Left hindlimb (tissue), 1 donor: Measurements from ENCODE around the gene ABL1.

Experiments
- DNase-seq: peaks from one replicate; pipeline ENCODE4 v3.0.0-alpha.2; 2018

Gene ABL1

DNA sequence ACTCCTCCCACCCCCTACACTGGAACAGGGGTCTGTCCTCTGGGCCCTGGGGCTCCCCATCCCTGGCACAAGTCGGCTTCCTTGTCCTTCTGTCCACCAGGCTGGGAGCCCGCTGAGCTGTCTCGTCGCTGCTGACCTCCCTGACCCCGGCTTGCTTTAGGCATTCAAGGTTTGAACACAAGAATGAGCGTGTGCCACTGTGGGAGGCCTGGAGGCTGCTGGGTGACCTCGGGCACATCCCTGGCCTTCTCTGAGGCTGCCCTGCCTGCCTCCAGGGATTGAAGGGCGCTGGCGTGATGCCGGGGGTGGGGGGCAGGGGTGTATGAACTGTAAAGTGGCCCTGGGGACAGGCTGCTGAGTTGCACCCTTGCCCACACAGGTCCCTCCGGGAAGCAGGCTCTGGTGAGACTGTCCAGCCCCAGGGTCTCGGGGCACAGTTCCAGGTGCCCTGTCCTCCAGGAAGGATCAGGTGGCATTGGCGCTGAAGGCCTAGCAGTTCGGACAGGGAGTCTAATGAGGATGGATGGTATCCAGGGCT, 85.8 kb downstream of the ABL1 start:
- no peak for DNase-seq

DNA sequence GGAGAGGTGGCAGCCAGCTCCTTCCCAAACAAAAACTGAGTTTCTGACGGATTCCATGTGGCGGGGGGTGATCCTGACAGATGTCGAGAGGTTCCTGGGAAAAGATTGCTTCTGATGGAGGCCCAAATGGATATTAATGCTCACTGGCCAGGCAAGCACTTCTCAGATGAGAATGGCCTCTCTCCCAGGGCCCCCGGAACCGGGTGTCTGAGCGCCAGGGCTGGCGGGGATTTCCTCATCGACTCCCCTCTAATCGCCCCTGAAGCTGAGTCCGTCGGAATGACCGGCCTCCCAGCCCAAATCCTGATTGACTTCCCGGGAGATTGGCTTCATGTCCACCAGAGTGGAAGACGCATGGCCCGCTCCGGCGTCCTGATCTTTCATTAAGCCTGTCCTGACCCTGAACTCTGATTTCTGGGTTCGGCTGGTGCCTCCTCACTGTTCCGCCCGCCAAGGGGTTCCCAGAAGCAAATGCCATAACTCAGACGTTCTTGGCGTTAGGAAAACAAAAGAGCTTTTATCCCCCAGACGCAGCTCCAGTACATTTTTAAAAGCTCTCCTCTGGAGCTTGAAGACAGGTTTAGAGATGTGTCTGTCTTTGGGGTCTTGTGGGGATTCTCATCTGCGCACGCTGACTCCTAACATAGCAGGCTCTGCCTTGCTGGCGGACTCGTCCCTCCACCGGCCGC, 86.4 kb downstream of the ABL1 start:
- no peak for DNase-seq

GRCh38 chr9:130921989-130922892, 87.2 kb downstream of the ABL1 start:
- no peak for DNase-seq

- no peak for DNase-seq
Measured at GRCh38 chr9:130922893-130923610, 88.0 kb downstream of the ABL1 start.

DNA sequence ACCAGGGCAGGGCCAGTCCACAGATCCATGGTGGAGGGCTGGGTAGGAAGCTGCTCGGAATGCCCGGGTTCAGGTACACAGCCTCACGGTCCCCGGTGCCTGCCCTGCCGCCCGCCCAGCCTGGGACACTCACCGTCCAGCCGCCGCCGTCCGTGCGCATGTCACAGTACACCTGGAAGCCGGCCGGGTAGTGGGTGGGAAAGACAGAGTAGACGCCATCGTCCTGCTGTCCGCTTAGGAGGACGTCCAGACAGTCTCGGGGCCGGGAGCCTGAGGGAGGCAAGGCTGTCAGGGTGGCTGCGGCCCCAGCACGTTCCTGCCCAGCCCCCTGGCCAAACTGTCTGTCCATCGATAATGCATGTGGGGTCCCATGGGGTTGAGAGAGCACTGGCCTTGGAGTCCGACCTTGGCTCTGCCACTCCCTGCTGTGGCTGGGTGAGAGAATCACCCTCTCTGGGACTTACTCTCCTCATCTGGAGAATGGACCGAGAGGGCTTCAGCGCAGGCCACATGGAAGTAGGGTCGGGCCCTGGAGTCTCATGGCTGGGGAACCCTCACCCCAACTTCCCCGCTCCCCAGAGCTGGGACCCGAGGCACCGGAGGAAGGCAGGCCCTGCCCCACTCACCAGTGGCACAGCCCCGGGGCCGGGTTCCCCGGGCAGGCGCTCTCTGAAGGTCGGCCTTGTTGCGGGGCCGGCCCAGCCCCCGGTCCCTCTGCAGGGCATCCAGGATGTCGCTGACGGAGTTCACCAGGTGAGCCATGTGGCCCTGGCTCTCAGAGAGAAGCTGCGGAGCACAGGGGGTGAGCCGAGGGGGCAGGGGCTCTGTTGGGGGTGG, 88.8 kb downstream of the ABL1 start:
- DNase-seq, result no peak

DNA sequence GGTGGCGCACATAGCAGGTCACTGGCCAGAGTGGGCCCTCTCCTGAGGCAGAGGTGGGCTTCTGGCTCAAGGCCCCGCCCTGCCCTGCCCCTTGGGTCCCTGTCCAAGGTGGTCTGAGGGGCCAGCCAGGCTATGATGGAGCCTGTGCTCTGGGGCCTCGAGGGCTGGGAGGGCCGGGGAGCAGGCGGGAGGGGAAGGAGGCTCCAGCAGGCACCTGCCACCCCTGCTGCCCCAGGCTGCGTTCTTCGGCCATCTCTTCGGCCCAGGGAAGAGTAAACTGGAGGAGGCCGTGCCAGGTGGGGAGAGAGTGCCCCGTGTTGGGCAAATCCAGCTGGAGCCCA, 89.4 kb downstream of the ABL1 start:
- no peak for DNase-seq

GRCh38 chr9:130925050-130925678, 90.1 kb downstream of the ABL1 start:
- no peak for DNase-seq

DNA sequence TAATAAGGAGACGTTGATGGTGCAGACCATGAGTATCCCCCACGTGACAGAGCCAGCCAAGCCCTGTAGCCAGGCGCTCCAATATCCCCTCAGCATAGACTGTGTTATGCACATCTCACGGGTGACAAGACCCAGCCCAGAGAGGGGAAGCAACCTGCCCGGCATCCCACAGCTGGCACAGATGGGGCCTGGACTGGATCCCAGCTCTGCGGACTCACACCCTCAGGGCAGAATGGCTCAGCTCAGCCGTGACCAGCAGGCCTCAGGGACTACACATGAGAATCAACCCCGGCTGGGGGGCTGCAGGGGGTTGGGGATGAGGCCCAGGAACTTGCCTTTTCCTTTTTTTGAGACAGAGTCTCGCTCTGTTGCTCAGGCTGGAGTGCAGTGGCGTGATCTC, 92.3 kb downstream of the ABL1 start:
- DNase-seq, result peak; percentile 8

- peak; percentile 17 for DNase-seq
Measured at GRCh38 chr9:130927995-130928900, 93.2 kb downstream of the ABL1 start.

- DNase-seq, result no peak
Measured at GRCh38 chr9:130929571-130930038, 94.6 kb downstream of the ABL1 start.

- DNase-seq, result no peak
Measured at GRCh38 chr9:130930132-130930803, 95.2 kb downstream of the ABL1 start.

- no peak for DNase-seq
Measured at GRCh38 chr9:130930804-130931349, 95.8 kb downstream of the ABL1 start.

DNA sequence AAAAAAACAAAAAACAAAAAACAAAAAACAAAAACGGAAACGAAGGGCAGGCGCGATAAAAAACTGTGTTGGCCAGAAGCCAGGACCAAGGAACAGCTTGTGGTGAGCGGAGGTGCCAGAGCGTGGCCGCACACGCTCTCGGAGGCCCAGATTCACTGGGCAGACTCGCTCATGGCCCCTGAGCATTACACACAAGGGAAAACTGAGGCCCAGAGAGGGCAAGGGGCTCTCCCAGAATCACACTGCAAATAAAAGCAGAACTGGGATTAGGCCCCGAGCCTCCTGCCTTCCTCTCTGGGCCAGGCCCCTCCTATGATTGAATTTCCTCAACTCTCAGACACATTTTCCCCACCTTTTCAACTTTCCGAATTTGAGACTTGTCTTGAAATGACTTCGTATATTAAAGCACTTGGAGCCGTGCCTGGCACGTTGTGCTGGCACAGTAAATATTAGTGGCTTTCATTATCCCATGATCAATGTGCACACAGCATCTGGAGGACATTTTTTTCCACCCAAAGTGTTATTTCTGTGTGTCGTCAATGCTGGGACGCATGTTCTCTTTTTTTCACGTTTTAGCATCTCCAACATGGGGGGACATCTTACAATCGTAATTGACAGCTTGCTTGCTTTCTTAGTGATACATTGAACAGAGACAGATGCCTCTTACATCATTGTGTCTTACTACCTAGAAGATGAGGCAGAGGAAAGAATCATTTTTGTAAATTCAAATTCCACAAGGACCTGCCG, 96.6 kb downstream of the ABL1 start:
- peak; percentile 31 for DNase-seq

DNA sequence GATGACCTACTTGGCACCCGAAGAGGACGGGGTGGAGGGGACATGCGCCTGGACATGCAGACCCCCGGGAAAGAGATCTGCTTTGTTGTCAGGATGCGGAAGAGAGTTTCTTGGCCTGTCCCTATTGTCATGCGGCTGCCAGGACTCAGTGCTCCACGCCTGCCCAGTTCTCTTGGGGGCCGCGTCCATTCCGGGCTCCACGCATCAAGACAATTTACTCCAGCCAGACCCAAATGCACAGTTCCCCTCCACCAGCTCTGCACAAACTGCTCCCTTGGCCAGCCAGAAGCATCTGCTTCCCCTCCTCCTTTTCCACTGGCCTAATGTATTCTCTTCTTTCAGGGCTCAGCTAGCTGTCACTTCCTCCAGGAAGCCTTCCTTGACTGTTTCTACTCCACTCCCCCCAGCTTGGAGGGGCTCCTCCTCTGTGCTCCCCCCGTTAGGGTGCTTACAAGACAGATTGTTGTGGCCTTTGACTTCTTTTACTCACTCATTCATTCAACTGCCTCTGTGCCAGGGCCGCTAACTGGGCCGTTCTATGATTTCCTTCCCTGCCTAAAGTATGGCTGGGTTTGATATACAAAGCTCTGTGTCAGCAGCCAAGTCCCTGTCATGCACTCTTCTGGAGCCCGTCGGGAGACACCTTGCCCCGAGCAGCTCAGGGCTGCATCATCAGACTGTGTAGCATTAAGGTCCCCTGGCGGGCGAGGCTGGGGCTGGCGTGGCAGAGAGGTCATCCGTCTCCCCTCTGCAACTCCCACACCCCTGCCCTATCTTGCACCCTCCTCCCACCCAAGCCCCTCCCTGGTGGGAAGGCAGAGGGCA, 97.4 kb downstream of the ABL1 start:
- no peak for DNase-seq

DNA sequence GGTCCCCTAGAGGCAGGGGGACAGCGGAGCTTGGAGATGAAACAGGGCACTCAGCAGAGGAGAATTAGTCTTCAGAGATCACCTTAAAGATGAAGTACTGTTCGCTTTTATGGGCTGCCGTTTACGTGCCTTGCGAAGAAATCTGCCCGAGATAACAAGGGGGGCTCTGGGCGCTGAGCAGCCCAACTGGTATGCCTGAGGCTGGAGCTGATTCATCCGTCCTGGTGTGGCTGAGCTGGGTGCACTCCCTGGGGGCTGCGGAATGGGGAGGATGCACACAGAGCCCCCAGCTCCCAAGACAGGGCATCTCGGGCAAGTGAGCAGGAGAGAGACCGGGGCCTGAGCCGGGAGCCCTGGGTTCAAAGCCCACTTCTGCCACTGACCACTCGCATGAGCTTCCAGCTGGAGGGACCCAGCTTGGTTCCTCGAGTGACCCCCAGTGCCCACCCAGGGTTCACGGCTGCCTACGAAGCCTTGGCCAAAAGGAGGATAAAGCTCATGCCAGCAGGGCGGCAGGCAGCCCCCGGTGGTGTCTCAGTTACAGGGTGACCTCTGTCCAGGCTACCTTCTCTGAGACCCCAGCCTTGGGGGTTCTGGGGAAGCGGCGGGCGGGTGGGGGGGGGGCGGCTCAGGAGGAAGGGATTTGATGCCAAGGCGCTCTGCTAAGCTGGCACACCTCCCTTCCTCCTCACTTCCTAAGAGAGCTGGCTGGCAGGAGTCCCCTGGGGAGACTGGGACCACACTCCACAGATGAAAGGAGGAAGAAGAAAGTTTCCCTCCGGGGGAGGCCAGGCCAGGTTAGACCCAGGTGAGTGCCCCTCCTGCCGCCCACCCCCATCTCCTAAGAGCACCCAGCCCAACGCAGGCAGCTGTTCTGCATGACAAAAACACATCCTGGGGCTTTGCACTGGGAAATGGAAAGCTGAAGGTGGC, 98.3 kb downstream of the ABL1 start:
- DNase-seq, result no peak

- no peak for DNase-seq
Measured at GRCh38 chr9:130934246-130934645, 99.2 kb downstream of the ABL1 start.
